ENCODE results near the gene IQGAP1.
A peak's percentile ranks its signal among the peaks of the same experiment; 100 is the strongest.

- TF ChIP-seq CHD1 (IDR thresholded peaks at IDR 0.05; ENCODE audit: low read depth, low read length) = no peak
- TF ChIP-seq CEBPB (IDR thresholded peaks at IDR 0.05; ENCODE audit: low read depth, low read length) = no peak
- TF ChIP-seq CTCF (conservative IDR thresholded peaks at IDR 0.05; ENCODE audit: low read depth, low read length) = peak; percentile 77
- no peak for TF ChIP-seq POLR2A (IDR thresholded peaks at IDR 0.05; ENCODE audit: low read depth, low read length)
- TF ChIP-seq SMC3 (IDR thresholded peaks at IDR 0.05; ENCODE audit: low read depth, low read length) = peak; percentile 89
- peak; percentile 89 for TF ChIP-seq RAD21 (IDR thresholded peaks at IDR 0.05; ENCODE audit: low read length)
- no peak for TF ChIP-seq FOS (IDR thresholded peaks at IDR 0.05; ENCODE audit: low read depth, low read length)
- no peak for TF ChIP-seq BHLHE40 (IDR thresholded peaks at IDR 0.05; ENCODE audit: low read depth, low read length)
Measured at GRCh38 chr15:90482124-90483011, 94.3 kb downstream of the IQGAP1 start.
